ENCODE results near the gene TPD52L2.

The TPD52L2 gene

GRCh38 chr20:63932606-63933160 is 67.6 kb downstream of the TPD52L2 start:
- no peak for DNase-seq (ENCODE audit: low spot score)

GRCh38 chr20:63933646-63934045 is 68.6 kb downstream of the TPD52L2 start:
- no peak for DNase-seq (ENCODE audit: low spot score)

DNA sequence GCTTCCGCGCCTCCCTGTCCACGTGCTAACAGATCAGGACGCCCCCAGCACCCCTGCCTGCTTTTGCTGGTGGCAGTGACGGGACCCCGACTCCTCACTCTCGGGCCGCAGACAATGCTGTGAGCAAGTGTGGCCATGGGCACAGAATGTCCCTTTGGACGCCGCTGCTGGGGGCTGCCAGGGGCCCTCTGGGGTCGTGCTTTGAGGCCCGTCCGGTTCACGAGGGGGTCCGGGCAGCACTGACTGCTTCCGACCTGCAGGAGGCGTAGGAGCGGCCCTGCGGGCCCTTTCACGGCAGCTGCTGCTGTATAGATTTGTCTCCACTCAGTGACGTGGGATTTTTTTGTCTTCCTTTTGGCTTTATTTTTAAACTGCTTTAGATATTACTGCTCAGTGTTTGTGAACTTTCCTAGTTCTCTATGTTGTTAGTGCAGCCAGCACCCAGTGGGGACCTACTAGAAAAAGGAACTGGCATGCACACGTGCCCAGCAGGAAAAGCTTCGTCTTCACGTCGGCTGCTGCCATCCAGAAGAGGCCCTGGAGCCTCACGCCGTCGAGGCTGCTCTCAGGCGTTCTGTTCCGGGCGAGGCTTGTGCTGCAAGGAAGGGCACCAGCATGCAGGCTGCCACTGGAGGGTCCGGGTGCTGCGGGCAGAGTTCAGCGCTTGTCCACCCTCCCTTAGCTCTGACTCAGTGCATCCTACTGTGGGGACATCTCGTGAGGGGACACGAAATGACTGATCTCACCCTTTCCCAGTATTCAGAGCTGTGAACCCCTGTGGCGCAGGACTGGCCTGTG is 69.4 kb downstream of the TPD52L2 start:
- no peak for DNase-seq (ENCODE audit: low spot score)

GRCh38 chr20:63935447-63935846 is 70.4 kb downstream of the TPD52L2 start:
- DNase-seq (ENCODE audit: low spot score) = no peak

DNA sequence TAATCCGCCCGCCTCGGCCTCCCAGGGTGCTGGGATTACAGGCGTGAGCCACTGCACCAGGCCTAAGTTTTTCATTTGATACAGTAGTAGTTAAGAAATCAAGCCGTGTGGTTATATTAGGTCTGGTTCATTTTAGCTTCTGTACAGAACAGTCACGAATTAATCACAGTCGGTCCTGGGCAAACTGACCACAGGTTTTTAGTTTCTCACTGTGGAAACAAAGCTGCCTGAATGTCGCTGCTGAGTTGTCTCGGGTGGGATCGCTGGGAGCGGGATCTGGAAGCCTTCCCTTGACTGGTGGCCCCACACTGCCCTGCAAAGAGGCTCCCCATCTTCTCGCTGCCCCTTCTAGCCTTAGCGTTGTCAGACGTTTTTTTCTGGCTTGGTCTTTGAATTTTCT is 72.5 kb downstream of the TPD52L2 start:
- no peak for DNase-seq (ENCODE audit: low spot score)

GRCh38 chr20:63939061-63939935 is 74.2 kb downstream of the TPD52L2 start:
- DNase-seq (ENCODE audit: low spot score) = no peak

DNA sequence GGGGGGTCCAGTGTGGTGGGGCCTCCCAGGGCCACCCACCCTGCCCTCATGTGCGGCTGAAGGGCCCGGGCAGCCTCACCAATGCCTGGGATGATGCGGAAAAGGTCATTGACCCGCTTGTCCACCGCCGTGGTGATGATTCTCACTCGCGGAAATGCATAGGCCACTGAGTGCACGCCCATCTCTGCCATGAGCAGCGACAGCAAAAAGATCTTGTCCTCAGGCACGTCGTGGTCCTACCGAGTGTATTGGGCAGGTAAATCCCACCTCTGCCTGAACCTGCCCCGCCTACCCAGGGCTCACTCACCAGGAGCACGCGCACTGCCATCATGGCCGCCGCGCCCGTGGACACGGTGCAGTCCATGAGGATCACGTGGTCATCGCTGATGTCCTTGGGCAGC is 75.0 kb downstream of the TPD52L2 start:
- DNase-seq (ENCODE audit: low spot score) = no peak

DNA sequence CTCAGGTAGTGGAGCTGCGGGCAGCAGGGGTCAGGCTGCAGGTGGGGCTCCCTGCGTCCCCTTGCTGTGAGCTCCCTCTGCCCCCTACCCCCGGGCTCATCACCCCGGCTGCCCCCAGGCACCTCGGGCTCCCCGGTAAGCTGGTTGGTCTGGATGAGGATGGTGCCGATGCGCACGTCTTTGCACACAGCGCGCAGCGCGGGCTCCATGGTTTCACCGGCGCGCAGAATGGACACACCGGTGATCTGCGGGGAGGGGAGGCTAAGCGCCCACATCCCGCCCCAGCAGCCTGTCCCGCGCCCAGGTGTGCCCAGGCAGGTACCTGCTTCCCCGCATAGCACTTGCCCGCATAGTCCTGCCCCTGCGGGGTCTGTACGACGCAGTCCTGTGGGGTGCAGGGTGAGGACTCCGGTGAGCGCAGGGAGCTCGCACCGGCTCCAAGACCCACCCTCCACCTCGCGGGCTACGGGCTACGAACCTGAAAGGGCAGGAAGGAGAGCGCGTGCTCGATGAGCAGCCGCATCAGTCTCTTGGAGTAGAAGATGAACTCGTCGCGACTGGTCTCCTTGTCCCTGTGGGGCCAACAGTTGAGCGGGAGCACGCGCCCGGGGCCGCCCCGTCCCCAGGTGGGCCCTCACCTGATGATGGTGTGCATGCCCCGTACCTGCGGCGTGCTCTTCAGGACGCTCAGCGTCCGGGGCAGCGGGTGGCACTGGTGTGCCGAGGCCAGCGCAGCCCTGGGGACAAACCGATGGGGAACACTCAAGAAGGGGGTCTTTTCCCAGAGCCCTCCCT is 75.6 kb downstream of the TPD52L2 start:
- DNase-seq (ENCODE audit: low spot score) = no peak
